IMR-90 (cell line): ENCODE measurements around the gene KLF2. TPM values are rescaled to one million over a fixed set of nuclear protein-coding genes. Genes with fewer than 3 reads are reported as not detected.

Source experiments
- ELK1 ChIP-seq: fragments of 150-350 bp; IDR thresholded peaks from 2 replicates; pipeline ENCODE4 v1.6.1; 2016; ENCODE audit warnings: low read depth, mild to moderate bottlenecking, low read length, moderate library complexity, borderline replicate concordance
- polyA plus RNA-seq, 3 experiments: library from polyadenylated mRNA; depleted of rRNA; stranded (reverse); fragments of >200 nt; gene quantifications; 2 replicates each; pipeline ENCODE4 v1.2.3, GENCODE V29; 2012; ENCODE audit warnings: low replicate concordance in 1 of 3
- total RNA-seq: library from RNA; depleted of rRNA; stranded (reverse); fragments of >200 nt; gene quantifications from 2 replicates; pipeline ENCODE4 v1.2.3, GENCODE V29; 2012

Gene KLF2
- total and polyA plus RNA-seq, 2 of the 4 experiments (the other 2 are of a cell fraction) = 1.1 to 34.4 TPM

DNA sequence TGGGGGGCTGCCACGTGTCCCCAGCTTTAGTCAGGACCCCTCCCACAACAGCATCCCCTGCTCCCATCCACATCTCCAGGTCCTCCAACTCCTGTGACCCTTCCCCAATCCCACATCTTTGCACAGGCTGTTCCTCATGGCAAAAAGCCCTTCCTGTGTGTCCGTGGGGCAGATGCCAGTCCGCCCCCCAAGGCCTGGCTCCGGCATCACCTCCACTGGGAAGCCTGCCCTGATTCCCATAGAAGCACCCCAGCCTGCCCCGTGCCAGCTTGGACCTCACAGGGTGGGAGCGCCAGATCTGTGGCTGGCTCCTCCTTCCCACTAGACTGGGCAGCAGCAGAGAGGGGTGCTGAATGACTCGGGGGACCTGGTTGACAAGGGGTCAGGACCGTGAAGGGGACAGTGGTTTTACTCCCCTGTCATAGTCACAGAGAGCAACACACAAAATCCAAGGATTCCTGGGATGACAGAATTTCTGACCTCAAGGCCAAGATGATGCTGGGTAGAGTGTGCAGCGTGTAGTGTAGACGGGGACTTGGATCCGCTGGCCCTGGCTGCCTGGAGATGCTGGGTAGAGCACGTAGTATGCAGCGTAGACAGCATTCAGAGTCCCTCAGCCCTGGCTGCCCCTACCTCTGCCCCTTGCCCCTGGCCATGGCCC is 13.3 kb downstream of the KLF2 start (continued):
- no peak for TF ChIP-seq ELK1
